IPS-NIHi7 (cell line): ENCODE data around the gene KRTAP3-1.
"Not testable (repeated sequence)": the region's sequence is repeated elsewhere in the genome, so short reads cannot be mapped to it uniquely, and the experiment has no call there.

Experiments used
- DNase-seq: peaks from one replicate; pipeline ENCODE4 v3.0.0; 2012; ENCODE audit warnings: mixed read lengths; ENCODE audit errors: extremely low spot score

Gene KRTAP3-1

GRCh38 chr17:41008811-41009210 lies at the start of gene KRTAP3-1:
KRTAP3-1 (minus strand) TSS chr17:41009128; CDS start chr17:41009074, 54 bp downstream.
- DNase-seq, result peak; percentile 15

- no peak for DNase-seq
Observed at GRCh38 chr17:41057547-41057946, 48.6 kb upstream of the KRTAP3-1 start.

GRCh38 chr17:41055130-41055529 lies 46.2 kb upstream of the KRTAP3-1 start, which contains the start of gene KRTAP2-2:
KRTAP2-2 (minus strand) TSS chr17:41055230; CDS start chr17:41055211, 19 bp downstream.
- not testable (repeated sequence) for DNase-seq

GRCh38 chr17:41054556-41054955 lies 45.6 kb upstream of the KRTAP3-1 start:
- not testable (repeated sequence) for DNase-seq

GRCh38 chr17:41054025-41054424 lies 45.1 kb upstream of the KRTAP3-1 start:
- no peak for DNase-seq

GRCh38 chr17:41052566-41052965 lies 43.6 kb upstream of the KRTAP3-1 start:
- no peak for DNase-seq

GRCh38 chr17:41049110-41049509 lies 40.2 kb upstream of the KRTAP3-1 start:
- no peak for DNase-seq

GRCh38 chr17:41048441-41048840 lies 39.5 kb upstream of the KRTAP3-1 start:
- no peak for DNase-seq

GRCh38 chr17:41046735-41047465 lies 38.0 kb upstream of the KRTAP3-1 start, which contains the start of gene KRTAP2-1:
KRTAP2-1 (minus strand) TSS chr17:41047316; CDS start chr17:41047267, 49 bp downstream.
- not testable (repeated sequence) for DNase-seq

- no peak for DNase-seq
Observed at GRCh38 chr17:41042953-41043352, 34.0 kb upstream of the KRTAP3-1 start.

- not testable (repeated sequence) for DNase-seq
Observed at GRCh38 chr17:41040783-41041571, 32.0 kb upstream of the KRTAP3-1 start, which contains the start of gene KRTAP1-1. KRTAP1-1 (minus strand) TSS chr17:41041450; CDS start chr17:41041397, 53 bp downstream.

- DNase-seq, result no peak
Observed at GRCh38 chr17:41037853-41038350, 29.0 kb upstream of the KRTAP3-1 start.

GRCh38 chr17:41034346-41034935 lies 25.5 kb upstream of the KRTAP3-1 start, which contains the start of gene KRTAP1-3:
KRTAP1-3 (minus strand) TSS chr17:41034874; CDS start chr17:41034821, 53 bp downstream.
- not testable (repeated sequence) for DNase-seq

GRCh38 chr17:41029633-41030245 lies 20.8 kb upstream of the KRTAP3-1 start, which contains the start of gene KRTAP1-4:
KRTAP1-4 (minus strand) TSS chr17:41030195; CDS start chr17:41030078, 117 bp downstream.
- DNase-seq, result no peak

GRCh38 chr17:41026715-41027471 lies 18.0 kb upstream of the KRTAP3-1 start, which contains the start of gene KRTAP1-5:
KRTAP1-5 (minus strand) TSS chr17:41027208; CDS start chr17:41027155, 53 bp downstream.
- DNase-seq, result no peak

- DNase-seq, result no peak
Observed at GRCh38 chr17:41024697-41025096, 15.8 kb upstream of the KRTAP3-1 start.

- DNase-seq, result no peak
Observed at GRCh38 chr17:41020336-41020735, 11.4 kb upstream of the KRTAP3-1 start.

GRCh38 chr17:41019415-41019814 lies 10.5 kb upstream of the KRTAP3-1 start:
- no peak for DNase-seq

- DNase-seq, result no peak
Observed at GRCh38 chr17:41018541-41018940, 9.6 kb upstream of the KRTAP3-1 start.

- no peak for DNase-seq
Observed at GRCh38 chr17:41016578-41017215, 7.8 kb upstream of the KRTAP3-1 start.
